MM.1S (cell line): ENCODE measurements around the gene CNTNAP4.

Experiments
- EZH2 ChIP-seq: fragments of 300-600 bp; sonication (generic); optimal IDR thresholded peaks from 2 replicates; pipeline ENCODE3; 2017; ENCODE audit warnings: low read depth, mild to moderate bottlenecking, antibody characterized with exemption, low read length, mixed read lengths
- EZH2phosphoT487 ChIP-seq: fragments of 300-600 bp; sonication (generic); IDR thresholded peaks from 2 replicates; pipeline ENCODE4 v1.6.1; 2018; ENCODE audit warnings: antibody characterized with exemption, low read length
- TF ChIP-seq, protein P1 (sequence below): fragments of 300-600 bp; sonication (generic); IDR thresholded peaks from 2 replicates; pipeline ENCODE4 v1.5.1; 2016; ENCODE audit warnings: antibody characterized with exemption, low read length, mixed read lengths

DNA sequence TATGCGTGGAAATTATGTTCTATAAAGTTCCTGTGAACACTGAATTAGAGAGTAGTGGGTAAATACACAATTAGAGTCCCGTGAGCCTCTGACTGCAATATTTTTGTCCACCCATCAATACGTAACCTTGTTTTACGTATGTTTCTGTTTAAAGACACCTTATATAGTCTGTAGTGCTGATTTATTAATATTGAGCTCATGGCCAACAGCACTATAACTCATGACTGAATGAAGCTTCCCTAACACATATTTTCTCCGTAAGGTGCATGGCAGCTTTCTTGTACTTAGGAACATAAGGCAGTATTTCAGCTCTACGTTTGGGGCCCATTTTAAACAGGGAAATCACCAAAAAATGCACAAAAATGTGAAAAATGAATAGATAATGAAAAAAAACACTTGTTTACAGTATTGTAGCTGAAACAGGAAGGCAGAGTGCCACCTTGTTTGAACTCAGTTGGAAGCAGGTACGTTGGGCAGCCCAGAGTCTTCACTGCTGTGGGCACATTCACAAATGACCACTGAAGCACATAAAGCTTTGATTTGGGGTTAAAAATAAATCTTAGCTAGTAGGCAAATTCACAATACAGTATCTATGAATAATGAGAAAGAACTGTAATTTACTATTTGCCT lies 108.5 kb downstream of the CNTNAP4 start:
- TF ChIP-seq EZH2 (no peak), EZH2phosphoT487 (no peak)
- TF ChIP-seq, protein P1, sequence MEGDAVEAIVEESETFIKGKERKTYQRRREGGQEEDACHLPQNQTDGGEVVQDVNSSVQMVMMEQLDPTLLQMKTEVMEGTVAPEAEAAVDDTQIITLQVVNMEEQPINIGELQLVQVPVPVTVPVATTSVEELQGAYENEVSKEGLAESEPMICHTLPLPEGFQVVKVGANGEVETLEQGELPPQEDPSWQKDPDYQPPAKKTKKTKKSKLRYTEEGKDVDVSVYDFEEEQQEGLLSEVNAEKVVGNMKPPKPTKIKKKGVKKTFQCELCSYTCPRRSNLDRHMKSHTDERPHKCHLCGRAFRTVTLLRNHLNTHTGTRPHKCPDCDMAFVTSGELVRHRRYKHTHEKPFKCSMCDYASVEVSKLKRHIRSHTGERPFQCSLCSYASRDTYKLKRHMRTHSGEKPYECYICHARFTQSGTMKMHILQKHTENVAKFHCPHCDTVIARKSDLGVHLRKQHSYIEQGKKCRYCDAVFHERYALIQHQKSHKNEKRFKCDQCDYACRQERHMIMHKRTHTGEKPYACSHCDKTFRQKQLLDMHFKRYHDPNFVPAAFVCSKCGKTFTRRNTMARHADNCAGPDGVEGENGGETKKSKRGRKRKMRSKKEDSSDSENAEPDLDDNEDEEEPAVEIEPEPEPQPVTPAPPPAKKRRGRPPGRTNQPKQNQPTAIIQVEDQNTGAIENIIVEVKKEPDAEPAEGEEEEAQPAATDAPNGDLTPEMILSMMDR: no peak
